GM21576 (cell line): Measurements from ENCODE around the gene CRELD2.

Experiments
- ATAC-seq: cut with Tn5 transposase; IDR thresholded peaks from one replicate; pipeline ENCODE4 v1.9.1; 2021; ENCODE audit warnings: mild to moderate bottlenecking, moderate library complexity; ENCODE audit not compliant: unreplicated experiment

The CRELD2 gene

GRCh38 chr22:49887064-49887451, 31.4 kb upstream of the CRELD2 start:
- ATAC-seq, result no peak

DNA sequence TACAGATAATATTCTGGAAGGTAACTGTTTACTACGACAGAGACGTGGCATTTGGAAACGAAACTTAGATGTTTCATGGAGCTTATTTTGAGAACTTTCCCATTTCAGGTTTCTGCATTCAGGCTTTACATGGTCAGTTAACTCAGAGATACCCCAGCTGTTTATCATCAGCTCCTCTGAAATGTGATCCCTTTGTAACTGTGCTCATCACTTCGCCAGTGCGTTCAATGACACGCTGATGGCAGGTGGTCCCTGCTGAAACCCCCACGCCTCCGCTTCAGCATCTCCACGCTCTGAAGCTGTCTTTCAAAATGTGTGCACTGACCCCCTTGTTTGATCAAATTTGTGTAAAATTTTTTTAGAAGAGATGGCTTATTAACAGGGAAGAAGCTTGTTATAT, 30.7 kb upstream of the CRELD2 start:
- ATAC-seq, result no peak

- no peak for ATAC-seq
Observed at GRCh38 chr22:49889071-49889470, 29.4 kb upstream of the CRELD2 start.

GRCh38 chr22:49892226-49892899, 26.1 kb upstream of the CRELD2 start:
- ATAC-seq, result no peak

GRCh38 chr22:49893025-49893424, 25.4 kb upstream of the CRELD2 start:
- no peak for ATAC-seq

- no peak for ATAC-seq
Observed at GRCh38 chr22:49894322-49895054, 23.9 kb upstream of the CRELD2 start.

- ATAC-seq, result no peak
Observed at GRCh38 chr22:49896201-49896600, 22.2 kb upstream of the CRELD2 start.

GRCh38 chr22:49897015-49897684, 21.3 kb upstream of the CRELD2 start:
- ATAC-seq, result no peak

DNA sequence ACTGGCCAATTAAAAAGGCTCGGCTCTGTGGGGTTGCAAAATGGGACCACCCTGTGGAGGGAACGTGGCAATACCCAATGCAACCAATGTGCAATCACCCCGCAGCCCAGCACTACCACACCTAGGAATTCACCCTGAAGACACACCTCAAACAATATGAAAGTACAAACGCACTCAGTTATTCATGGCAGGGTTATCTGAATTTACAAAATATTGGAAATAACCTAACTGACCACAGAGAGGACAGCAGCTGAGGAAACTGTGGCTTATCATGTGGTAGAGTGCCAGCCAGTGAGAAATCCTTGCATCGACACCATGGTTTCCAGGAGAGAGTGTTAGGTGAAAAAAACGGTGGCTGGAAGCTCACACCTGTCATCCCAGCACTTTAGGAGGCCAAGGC, 18.9 kb upstream of the CRELD2 start:
- no peak for ATAC-seq

DNA sequence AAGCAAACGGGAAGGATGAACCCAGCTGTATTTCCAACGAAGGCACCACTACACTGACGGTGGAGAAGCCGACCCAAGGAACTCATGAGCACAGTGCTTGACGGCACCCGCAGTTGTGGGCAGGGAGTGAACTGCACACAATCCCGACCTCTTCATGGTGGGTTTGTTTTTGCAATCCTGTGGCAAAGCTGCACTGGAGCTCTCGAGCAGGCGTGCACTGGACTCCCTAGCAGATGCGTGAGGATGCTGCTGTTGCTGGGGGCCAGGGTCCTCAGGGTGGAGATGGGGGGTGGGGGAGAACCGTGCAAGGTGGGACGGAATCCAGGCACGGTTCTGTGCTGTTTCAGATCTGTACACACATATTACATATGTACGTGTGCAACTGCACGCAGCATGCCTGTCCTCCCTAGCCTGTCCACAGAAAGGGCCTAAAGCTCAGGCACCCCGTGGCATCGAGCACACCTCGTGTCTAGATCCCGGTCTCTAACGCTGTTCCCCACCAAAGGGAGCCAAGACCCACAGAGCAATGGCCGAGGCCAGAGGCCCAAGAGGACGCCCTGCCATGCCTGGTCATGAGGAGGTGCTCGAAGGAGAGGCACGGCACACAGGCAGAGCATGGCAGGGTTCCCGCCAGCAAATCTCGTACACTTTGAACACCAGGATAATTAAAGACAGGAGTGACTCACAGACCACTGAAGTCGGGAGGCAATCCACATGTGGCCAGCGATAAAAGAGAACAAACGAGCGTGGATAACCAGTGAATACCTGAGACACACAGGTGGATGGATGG, 17.8 kb upstream of the CRELD2 start:
- no peak for ATAC-seq

- ATAC-seq, result no peak
Observed at GRCh38 chr22:49901457-49901856, 17.0 kb upstream of the CRELD2 start.

DNA sequence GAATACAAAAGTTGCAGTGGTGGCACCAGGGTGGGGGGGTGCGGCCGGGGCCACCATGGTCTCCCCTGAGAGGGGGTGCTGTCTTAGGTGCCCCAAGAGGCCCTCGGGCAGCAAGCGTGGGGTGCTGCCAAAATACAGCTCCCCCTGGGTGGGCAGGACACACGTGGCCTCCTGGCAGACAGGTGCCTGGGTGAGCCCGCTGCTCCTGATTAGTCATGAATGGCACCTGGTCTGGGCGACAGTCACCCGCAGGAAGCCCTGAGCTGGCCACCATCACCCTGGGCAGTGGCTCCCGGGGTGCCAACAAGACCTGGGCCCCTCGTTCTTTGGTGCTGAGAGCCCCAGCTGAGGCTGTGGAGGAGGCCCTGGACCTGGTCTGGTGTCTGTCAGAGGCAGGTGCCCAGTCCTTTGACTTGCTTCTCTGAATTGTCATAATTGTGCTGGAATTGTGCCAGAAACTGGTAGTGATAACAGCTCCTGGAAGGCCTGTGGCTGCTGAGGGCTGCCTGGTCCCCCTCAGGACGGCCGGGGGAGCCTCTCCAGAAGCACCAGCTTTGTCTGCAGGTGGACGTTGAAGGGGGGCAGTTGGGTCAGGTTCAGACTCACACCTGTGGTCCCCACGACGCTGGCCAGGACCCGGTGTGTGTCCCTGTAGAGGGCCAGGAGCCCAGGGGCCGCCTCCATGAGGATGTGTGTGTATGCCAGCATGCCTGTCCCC, 15.0 kb upstream of the CRELD2 start:
- ATAC-seq, result no peak

- no peak for ATAC-seq
Observed at GRCh38 chr22:49904040-49904369, 14.4 kb upstream of the CRELD2 start.

- no peak for ATAC-seq
Observed at GRCh38 chr22:49905465-49905864, 13.0 kb upstream of the CRELD2 start.

DNA sequence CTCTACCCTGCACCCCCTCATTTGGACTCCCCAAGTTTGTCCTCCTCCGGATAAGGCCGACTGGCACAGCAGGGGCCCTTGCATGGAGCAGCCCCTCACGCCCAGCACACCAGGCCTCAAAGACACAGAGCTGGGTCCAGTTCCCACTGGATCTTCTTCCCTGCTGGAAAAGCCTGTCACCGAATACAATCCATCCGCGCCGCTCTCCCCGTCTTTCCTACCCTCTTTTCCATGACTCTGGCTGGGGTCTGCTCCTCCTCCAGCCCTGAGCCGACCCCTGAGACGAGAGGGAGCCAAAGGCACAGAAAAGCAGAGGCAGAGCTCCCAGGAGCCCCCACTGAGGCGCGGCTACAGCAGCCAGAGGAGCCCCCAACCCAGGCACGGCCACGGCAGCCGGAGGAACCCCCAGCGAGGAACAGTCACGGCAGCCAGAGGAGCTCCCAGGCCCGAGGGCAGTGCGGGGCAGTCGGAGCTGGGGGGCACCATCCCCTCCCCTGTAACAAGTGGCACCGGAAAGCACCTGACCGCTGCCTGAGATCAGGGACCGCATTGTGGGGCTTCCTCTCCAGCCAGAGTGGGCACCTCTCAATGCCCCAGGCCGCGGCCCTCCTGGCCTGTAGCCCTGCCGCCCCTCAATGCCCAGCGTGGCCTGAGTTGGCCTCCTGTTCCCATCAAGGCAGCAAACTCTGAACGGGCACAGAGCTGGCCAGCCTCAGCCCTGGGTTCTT, 12.2 kb upstream of the CRELD2 start:
- ATAC-seq, result no peak

DNA sequence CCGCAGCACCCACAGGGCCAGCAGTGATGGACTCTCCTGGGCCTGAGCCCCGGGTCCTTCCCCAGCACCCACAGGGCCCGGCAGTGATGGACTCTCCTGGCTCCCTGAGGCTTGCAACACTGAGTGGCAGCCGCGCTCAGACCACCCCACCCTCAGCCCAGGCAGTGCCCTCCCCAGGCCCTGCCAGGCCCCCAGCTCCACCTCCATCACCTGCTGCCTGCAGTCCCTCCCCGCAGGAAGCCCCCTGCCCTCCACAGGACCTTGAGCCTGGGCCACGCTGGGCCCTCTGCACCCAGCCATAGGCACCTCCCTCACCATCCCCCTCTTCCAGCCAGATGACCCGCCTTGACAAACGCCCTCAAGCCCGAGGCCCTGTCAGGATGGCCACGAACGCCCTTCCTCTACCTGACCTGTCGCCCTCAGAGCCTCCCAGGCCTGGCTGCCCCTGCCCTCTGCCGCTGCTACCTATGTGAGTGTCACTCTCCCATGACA, 11.6 kb upstream of the CRELD2 start:
- ATAC-seq, result no peak

GRCh38 chr22:49907807-49908206, 10.6 kb upstream of the CRELD2 start:
- no peak for ATAC-seq

DNA sequence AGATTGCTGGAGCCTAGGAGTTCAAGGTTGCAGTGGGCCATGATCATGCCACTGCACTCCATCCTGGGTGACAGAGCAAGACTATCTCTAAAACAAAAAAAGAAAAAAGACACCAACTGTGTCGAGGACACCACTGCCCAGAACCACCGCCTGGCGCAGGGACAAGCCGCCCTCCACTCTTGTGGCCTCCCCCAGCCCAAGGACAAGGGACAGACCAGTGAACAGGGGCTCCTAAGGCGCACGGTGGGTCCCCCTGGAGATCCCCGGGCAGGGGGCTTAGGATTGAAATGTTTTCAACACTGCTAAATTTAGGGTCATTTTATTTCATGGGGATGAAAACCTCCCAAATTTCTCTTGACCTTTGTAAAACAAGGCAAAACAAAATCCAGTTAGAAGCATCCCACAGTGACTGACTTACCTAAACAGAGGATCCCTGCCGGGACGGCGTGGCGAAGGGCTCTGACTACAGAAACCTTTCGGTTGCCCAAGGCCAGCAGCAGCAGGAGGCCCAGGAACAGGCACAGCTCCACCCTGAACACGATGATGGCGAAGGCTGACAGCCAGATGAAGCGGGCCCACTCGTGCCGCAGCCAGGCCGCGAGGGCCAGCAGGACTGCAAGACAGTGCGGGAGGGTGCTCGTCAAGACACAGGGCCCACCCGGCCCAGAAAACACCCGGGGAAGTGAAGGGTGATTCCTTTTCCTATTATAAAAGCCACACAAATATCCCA, 8.8 kb upstream of the CRELD2 start:
- ATAC-seq, result no peak
